Measurements from ENCODE around the gene SREBF2. TPM values are rescaled to one million over a fixed set of nuclear protein-coding genes. Genes with fewer than 3 reads are reported as not detected.

Gene SREBF2
- total and polyA plus RNA-seq, 8 donors: 12.2 to 159 (median 48.3) TPM

DNA sequence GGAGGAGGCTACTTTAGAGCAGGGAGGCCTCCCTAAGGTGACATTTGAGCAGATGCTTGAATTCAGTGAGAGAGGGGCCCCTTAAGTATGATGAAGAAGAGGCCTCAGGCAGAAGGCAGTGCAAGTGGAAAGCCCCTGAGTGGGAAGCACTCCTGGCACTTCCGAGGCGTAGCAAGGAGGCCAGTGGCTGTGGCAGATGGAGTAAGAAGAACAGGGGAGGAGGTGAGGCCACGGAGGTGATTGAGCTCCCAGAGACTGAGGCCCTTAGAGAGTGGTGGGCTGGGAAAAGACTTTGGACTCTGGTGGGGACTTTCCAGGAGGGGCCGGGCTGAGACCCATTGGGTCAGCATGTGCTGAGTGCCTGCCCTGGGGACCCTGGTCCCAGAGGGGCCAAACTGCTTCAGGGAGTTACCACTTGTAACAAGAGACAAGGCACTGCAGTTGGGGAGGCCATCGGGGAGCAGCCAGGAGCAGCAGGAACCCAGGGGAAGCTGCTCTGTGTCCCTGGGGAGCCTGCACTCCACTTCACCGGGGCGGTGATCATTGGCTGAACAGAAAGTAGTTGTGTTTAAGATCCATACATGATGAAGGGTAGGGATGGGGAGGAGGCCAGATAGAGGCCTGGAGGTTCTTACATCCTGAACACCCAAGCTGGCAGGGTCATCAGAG is 116.5 kb downstream of the SREBF2 start:
- H3K4me1 ChIP-seq: peaks cover 13 to 32% (median 20%) of the 10 kb centered on the region in 4 donors
- TF ChIP-seq POLR2AphosphoS5 (IDR thresholded peaks at IDR 0.05) (no peak), EP300 (IDR thresholded peaks at IDR 0.05) (no peak), POLR2A (IDR thresholded peaks at IDR 0.05) (no peak)
- TF ChIP-seq, protein P1, sequence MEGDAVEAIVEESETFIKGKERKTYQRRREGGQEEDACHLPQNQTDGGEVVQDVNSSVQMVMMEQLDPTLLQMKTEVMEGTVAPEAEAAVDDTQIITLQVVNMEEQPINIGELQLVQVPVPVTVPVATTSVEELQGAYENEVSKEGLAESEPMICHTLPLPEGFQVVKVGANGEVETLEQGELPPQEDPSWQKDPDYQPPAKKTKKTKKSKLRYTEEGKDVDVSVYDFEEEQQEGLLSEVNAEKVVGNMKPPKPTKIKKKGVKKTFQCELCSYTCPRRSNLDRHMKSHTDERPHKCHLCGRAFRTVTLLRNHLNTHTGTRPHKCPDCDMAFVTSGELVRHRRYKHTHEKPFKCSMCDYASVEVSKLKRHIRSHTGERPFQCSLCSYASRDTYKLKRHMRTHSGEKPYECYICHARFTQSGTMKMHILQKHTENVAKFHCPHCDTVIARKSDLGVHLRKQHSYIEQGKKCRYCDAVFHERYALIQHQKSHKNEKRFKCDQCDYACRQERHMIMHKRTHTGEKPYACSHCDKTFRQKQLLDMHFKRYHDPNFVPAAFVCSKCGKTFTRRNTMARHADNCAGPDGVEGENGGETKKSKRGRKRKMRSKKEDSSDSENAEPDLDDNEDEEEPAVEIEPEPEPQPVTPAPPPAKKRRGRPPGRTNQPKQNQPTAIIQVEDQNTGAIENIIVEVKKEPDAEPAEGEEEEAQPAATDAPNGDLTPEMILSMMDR (IDR thresholded peaks at IDR 0.05): no peak
- H3K4me3 ChIP-seq: no peak overlapping the region
- H3K9me3 ChIP-seq: no peaks in the 10 kb centered on the region
- no peaks in the 10 kb centered on the region for H3K36me3 ChIP-seq
- whole genome bisulfite sequencing, 5 donors: 83 to 95% (median 92%) methylated on average over 7 of the region's 7 CpGs
- H3K27me3 ChIP-seq: peaks cover 0 to 10% (median 0%) of the 10 kb centered on the region in 3 donors
- intact Hi-C loops (cut with DNase I; ENCODE audit: low total_unique reads): no loop called here
- H3K27ac ChIP-seq: no peak overlapping the region
- no peak for DNase-seq

DNA sequence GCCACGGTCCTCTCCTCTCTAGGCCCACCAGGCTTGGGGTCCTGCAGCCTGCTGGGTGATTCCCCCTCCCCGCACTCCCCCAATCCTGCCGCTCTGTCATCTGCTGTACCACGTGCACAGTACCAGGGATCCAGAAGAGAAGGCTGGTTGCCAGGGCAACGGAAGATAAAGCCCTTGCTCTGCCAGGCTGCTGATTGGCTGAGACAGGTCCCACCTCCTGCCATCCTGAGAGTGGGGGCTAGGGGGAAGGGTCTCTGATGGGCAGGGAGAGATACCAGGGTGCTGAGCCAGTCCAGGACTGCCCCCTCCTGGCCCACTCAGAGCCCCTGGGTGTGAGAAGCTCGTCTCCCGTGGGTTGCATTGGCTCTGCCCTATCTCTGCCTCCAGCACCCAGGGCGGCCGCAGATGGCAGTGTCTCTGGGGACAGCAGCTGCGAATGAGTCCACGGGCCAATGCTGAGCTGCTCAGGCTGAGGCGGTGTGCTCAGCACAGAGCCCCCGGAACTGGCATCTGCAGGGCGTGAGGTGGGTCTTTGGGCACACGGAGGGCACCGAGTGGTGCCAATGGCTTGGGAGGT is 119.1 kb downstream of the SREBF2 start, which contains the start of gene SMIM45:
SMIM45 (plus strand) TSS at position 253 of the 577 bp plus-strand sequence.
- TF ChIP-seq POLR2A (IDR thresholded peaks at IDR 0.05): no peak
- intact Hi-C loops (cut with DNase I; ENCODE audit: low total_unique reads): no loop called here

GRCh38 chr22:41952713-41953112 is 119.8 kb downstream of the SREBF2 start:
- no peak overlapping the region for H3K27ac ChIP-seq
- TF ChIP-seq, protein P1 (IDR thresholded peaks at IDR 0.05): no peak
- TF ChIP-seq EP300 (IDR thresholded peaks at IDR 0.05) (no peak), POLR2A (IDR thresholded peaks at IDR 0.05) (no peak), POLR2AphosphoS5 (IDR thresholded peaks at IDR 0.05) (no peak)
- no peak overlapping the region for H3K4me3 ChIP-seq
- intact Hi-C loops (cut with DNase I; ENCODE audit: low total_unique reads): no loop called here
- no peaks in the 10 kb centered on the region for H3K9me3 ChIP-seq
- H3K36me3 ChIP-seq: no peaks in the 10 kb centered on the region
- H3K27me3 ChIP-seq: peaks cover 0 to 18% (median 0%) of the 10 kb centered on the region in 3 donors
- H3K4me1 ChIP-seq: peaks cover under 1 to 7% (median 5%) of the 10 kb centered on the region in 4 donors
- DNase-seq: no peak
- WGBS, 5 donors: 84 to 94% (median 88%) methylated on average over 2 of the region's 2 CpGs

More for the DNA sequence above, 119.1 kb downstream of the SREBF2 start, which contains the start of gene SMIM45:
- Histone ChIP-seq H3K27me3 (peaks cover 0 to 14% (median 0%) of the 10 kb centered on the region in 3 donors), H3K27ac (no peak within 1 kb of the TSS), H3K9me3 (no peaks in the 10 kb centered on the region), H3K4me3 (no peak within 1 kb of the TSS), H3K4me1 (peaks cover 3 to 9% (median 5%) of the 10 kb centered on the region in 4 donors), H3K36me3 (no peaks in the 10 kb centered on the region)
- WGBS, 5 donors: 55 to 72% (median 63%) methylated on average over 7 to 16 of the region's 16 CpGs
- DNase-seq: peak in 1 of 2 donors; percentile 74

Small RNA genes within 50 kb of the gene (small RNA-seq; reads per million reads assigned to genes)
- 0.30 to 2.1 (median 1.5) reads per million in 4 donors for gene MIR33A

Other genes starting within 250 kb of the SREBF2 start
- 100 to 1,000 TPM in 1 of 5 donors, 10 to 100 TPM in 4; 15.2 to 131 (median 41.9) TPM for gene PMM1, start 243.3 kb upstream of the SREBF2 start, total RNA-seq
- 100 to 1,000 TPM in 2 of 3 donors, 10 to 100 TPM in 1; 54.6 to 126 (median 102) TPM for gene PMM1, start 243.3 kb upstream of the SREBF2 start, polyA plus RNA-seq
- gene DESI1, start 212.1 kb upstream of the SREBF2 start, total RNA-seq: 10 to 100 TPM; 10.4 to 39.7 (median 15.4) TPM
- gene DESI1, start 212.1 kb upstream of the SREBF2 start, polyA plus RNA-seq: 10 to 100 TPM; 11.9 to 17.4 (median 16.2) TPM
- gene XRCC6, start 211.8 kb upstream of the SREBF2 start, total RNA-seq: 100 to 1,000 TPM in 4 of 5 donors, 10 to 100 TPM in 1; 40.3 to 315 (median 162) TPM
- gene XRCC6, start 211.8 kb upstream of the SREBF2 start, polyA plus RNA-seq: 100 to 1,000 TPM; 117 to 137 (median 129) TPM
- gene SNU13, start 144.2 kb upstream of the SREBF2 start, total RNA-seq: 100 to 1,000 TPM in 1 of 5 donors, 10 to 100 TPM in 4; 12.2 to 151 (median 60.7) TPM
- gene SNU13, start 144.2 kb upstream of the SREBF2 start, polyA plus RNA-seq: 100 to 1,000 TPM; 131 to 154 (median 152) TPM
- 10 to 100 TPM in 1 of 5 donors, 1 to 10 TPM in 2, not detected in 2; 1.7 to 15.2 (median 5.4) TPM for gene MEI1, start 133.6 kb upstream of the SREBF2 start, total RNA-seq
- gene MEI1, start 133.6 kb upstream of the SREBF2 start, polyA plus RNA-seq: 1 to 10 TPM; 1.6 to 3.7 (median 3.1) TPM
- gene CCDC134, start 32.4 kb upstream of the SREBF2 start, total RNA-seq: 10 to 100 TPM in 2 of 5 donors, 1 to 10 TPM in 2, not detected in 1; 4.9 to 16.5 (median 12.1) TPM
- gene CCDC134, start 32.4 kb upstream of the SREBF2 start, polyA plus RNA-seq: 1 to 10 TPM in 2 of 3 donors, not detected in 1; 1.6 to 2.5 TPM
- not detected for gene SHISA8, start 82.0 kb downstream of the SREBF2 start, total RNA-seq
- under 1 TPM in 1 of 3 donors, not detected in 2; 0.15 TPM for gene SHISA8, start 82.0 kb downstream of the SREBF2 start, polyA plus RNA-seq
- under 1 TPM in 2 of 5 donors, not detected in 3; 0.55 to 0.87 TPM for gene TNFRSF13C, start 93.7 kb downstream of the SREBF2 start, total RNA-seq
- gene TNFRSF13C, start 93.7 kb downstream of the SREBF2 start, polyA plus RNA-seq: 1 to 10 TPM in 1 of 3 donors, under 1 TPM in 1, not detected in 1; 0.31 to 1.1 TPM
- gene CENPM, start 114.0 kb downstream of the SREBF2 start, total RNA-seq: 10 to 100 TPM in 2 of 5 donors, 1 to 10 TPM in 2, not detected in 1; 6.1 to 64.3 (median 11.1) TPM
- gene CENPM, start 114.0 kb downstream of the SREBF2 start, polyA plus RNA-seq: 10 to 100 TPM; 15.1 to 22.5 (median 15.8) TPM
- 1 to 10 TPM in 1 of 5 donors, under 1 TPM in 1, not detected in 3; 0.72 to 1.1 TPM for gene SEPTIN3, start 136.3 kb downstream of the SREBF2 start, total RNA-seq
- 1 to 10 TPM in 1 of 3 donors, under 1 TPM in 2; 0.61 to 1.4 (median 0.63) TPM for gene SEPTIN3, start 136.3 kb downstream of the SREBF2 start, polyA plus RNA-seq
- 1 to 10 TPM in 2 of 5 donors, not detected in 3; 3.9 to 4.8 TPM for gene WBP2NL, start 165.7 kb downstream of the SREBF2 start, total RNA-seq
- 1 to 10 TPM; 1.2 TPM for gene WBP2NL, start 165.7 kb downstream of the SREBF2 start, polyA plus RNA-seq
- gene NAGA, start 237.7 kb downstream of the SREBF2 start, total RNA-seq: 10 to 100 TPM in 4 of 5 donors, 1 to 10 TPM in 1; 2.3 to 55.8 (median 24.2) TPM
- gene NAGA, start 237.7 kb downstream of the SREBF2 start, polyA plus RNA-seq: 1 to 10 TPM; 8.4 to 9.8 (median 9.5) TPM
- gene PHETA2, start 241.1 kb downstream of the SREBF2 start, total RNA-seq: 10 to 100 TPM; 12.9 to 30.1 (median 21.6) TPM
- gene PHETA2, start 241.1 kb downstream of the SREBF2 start, polyA plus RNA-seq: 10 to 100 TPM in 2 of 3 donors, 1 to 10 TPM in 1; 8.4 to 21.5 (median 17.3) TPM
- 10 to 100 TPM in 3 of 5 donors, 1 to 10 TPM in 2; 2.9 to 20.7 (median 12.1) TPM for gene SMDT1, start 246.6 kb downstream of the SREBF2 start, total RNA-seq
- gene SMDT1, start 246.6 kb downstream of the SREBF2 start, polyA plus RNA-seq: 100 to 1,000 TPM; 101 to 232 (median 104) TPM